Measurements from ENCODE around the gene TSSK1B. TPM values are rescaled to one million over a fixed set of nuclear protein-coding genes. Genes with fewer than 3 reads are reported as not detected.

The TSSK1B gene
- total RNA-seq, 4 donors from 2014 or later: 0.20 TPM; not detected in 3

- no peak overlapping the region for H3K27ac ChIP-seq
- no peaks in the 10 kb centered on the region for H3K36me3 ChIP-seq
- H3K4me3 ChIP-seq: no peak overlapping the region
- H3K9me3 ChIP-seq: peaks cover 0 to 6% of the 10 kb centered on the region in 2 donors
- WGBS, 2 donors (ENCODE audit: low coverage in 1 of 2): 72% methylated on average over 2 of the region's 2 CpGs; no CpG with 5 or more reads in 1 of the 2 donors
- no peaks in the 10 kb centered on the region for H3K4me1 ChIP-seq
- in situ Hi-C loops (cut with MboI; ENCODE audit: low pct_ligation_motif_present in 1 of 4, low pct_unique_long_range_greater_than_20kb in 1 of 4, low sequenced_read_pairs in 3 of 4): no loop called here
- DNase-seq: no peak
- intact Hi-C loops (cut with DNase I; ENCODE audit: low total_unique reads): no loop called here
- TF ChIP-seq CTCF (IDR thresholded peaks at IDR 0.05) (no peak), POLR2AphosphoS5 (IDR thresholded peaks at IDR 0.05) (no peak), EP300 (IDR thresholded peaks at IDR 0.05; ENCODE audit: low read depth) (no peak), POLR2A (IDR thresholded peaks at IDR 0.05) (no peak)
- H3K27me3 ChIP-seq: no peaks in the 10 kb centered on the region
Measured at GRCh38 chr5:113450462-113450861, 15.7 kb upstream of the TSSK1B start.

GRCh38 chr5:113448252-113448651 is 13.5 kb upstream of the TSSK1B start:
- H3K27ac ChIP-seq: no peak overlapping the region
- peaks cover 0 to 6% of the 10 kb centered on the region in 2 donors for H3K9me3 ChIP-seq
- no peak for TF ChIP-seq POLR2A (IDR thresholded peaks at IDR 0.05)
- TF ChIP-seq EP300 (IDR thresholded peaks at IDR 0.05; ENCODE audit: low read depth): no peak
- no peak for TF ChIP-seq POLR2AphosphoS5 (IDR thresholded peaks at IDR 0.05)
- no peak for TF ChIP-seq CTCF (IDR thresholded peaks at IDR 0.05)
- intact Hi-C loops (cut with DNase I; ENCODE audit: low total_unique reads) (no loop called here), in situ Hi-C loops (cut with MboI; ENCODE audit: low pct_ligation_motif_present in 1 of 4, low pct_unique_long_range_greater_than_20kb in 1 of 4, low sequenced_read_pairs in 3 of 4) (no loop called here)
- no peaks in the 10 kb centered on the region for H3K36me3 ChIP-seq
- H3K4me3 ChIP-seq: no peak overlapping the region
- no peaks in the 10 kb centered on the region for H3K27me3 ChIP-seq
- no peak for DNase-seq
- no peaks in the 10 kb centered on the region for H3K4me1 ChIP-seq
- WGBS, 2 donors (ENCODE audit: low coverage in 1 of 2): 55 to 66% methylated on average over 3 of the region's 3 CpGs

- no peak overlapping the region for H3K27ac ChIP-seq
- intact Hi-C loops (cut with DNase I; ENCODE audit: low total_unique reads): no loop called here
- no peaks in the 10 kb centered on the region for H3K36me3 ChIP-seq
- TF ChIP-seq EP300 (IDR thresholded peaks at IDR 0.05; ENCODE audit: low read depth): no peak
- TF ChIP-seq POLR2AphosphoS5 (IDR thresholded peaks at IDR 0.05): no peak
- no peak for TF ChIP-seq CTCF (IDR thresholded peaks at IDR 0.05)
- no peak for TF ChIP-seq POLR2A (IDR thresholded peaks at IDR 0.05)
- no peaks in the 10 kb centered on the region for H3K27me3 ChIP-seq
- no peak for DNase-seq
- in situ Hi-C loops (cut with MboI; ENCODE audit: low pct_ligation_motif_present in 1 of 4, low pct_unique_long_range_greater_than_20kb in 1 of 4, low sequenced_read_pairs in 3 of 4): no loop called here
- no peak overlapping the region for H3K4me3 ChIP-seq
- WGBS, 2 donors (ENCODE audit: low coverage in 1 of 2): 76 to 79% methylated on average over 4 of the region's 4 CpGs
- H3K9me3 ChIP-seq: peaks cover 0 to 6% of the 10 kb centered on the region in 2 donors
- H3K4me1 ChIP-seq: no peaks in the 10 kb centered on the region
Measured at GRCh38 chr5:113447498-113448050, 12.8 kb upstream of the TSSK1B start.

- no peaks in the 10 kb centered on the region for H3K27me3 ChIP-seq
- 86 to 87% methylated on average over 2 of the region's 2 CpGs for WGBS, 2 donors (ENCODE audit: low coverage in 1 of 2)
- intact Hi-C loops (cut with DNase I; ENCODE audit: low total_unique reads): no loop called here
Measured at GRCh38 chr5:113446358-113446927, 11.7 kb upstream of the TSSK1B start.

More at GRCh38 chr5:113446358-113446927, 11.7 kb upstream of the TSSK1B start:
- in situ Hi-C loops (cut with MboI; ENCODE audit: low pct_ligation_motif_present in 1 of 4, low pct_unique_long_range_greater_than_20kb in 1 of 4, low sequenced_read_pairs in 3 of 4): no loop called here
- H3K4me1 ChIP-seq: no peaks in the 10 kb centered on the region
- no peak for TF ChIP-seq EP300 (IDR thresholded peaks at IDR 0.05; ENCODE audit: low read depth)
- TF ChIP-seq POLR2A (IDR thresholded peaks at IDR 0.05): no peak
- no peaks in the 10 kb centered on the region for H3K36me3 ChIP-seq
- no peak for DNase-seq
- H3K4me3 ChIP-seq: no peak overlapping the region
- peaks cover 0 to 6% of the 10 kb centered on the region in 2 donors for H3K9me3 ChIP-seq
- no peak overlapping the region for H3K27ac ChIP-seq

All from transverse colon (tissue), 4 donors.